HepG2 (cell line): ENCODE data around the gene FNDC10. TPM values are rescaled to one million over a fixed set of nuclear protein-coding genes. Genes with fewer than 3 reads are reported as not detected.

Source experiments
- ATAC-seq: fragments of 200-7000 bp; cut with Tn5 transposase; 3 replicates; pipeline ENCODE4 v1.9.1; 2020; ENCODE audit warnings: mild to moderate bottlenecking, moderate library complexity
- BruUV-seq: library from RNA; stranded (reverse); fragments of 400-500 nt; replicated peaks from 2 replicates; lab custom pipeline; 2021; lab: Mats Ljungman, UMichigan
- CTCF ChIA-PET: fragments of 300-600 bp; formaldehyde crosslinking; extraction: SDS; loops from one replicate; lab custom pipeline; 2021; ENCODE audit warnings: low total read pairs, inconsistent platforms, low intra/inter-chr PET ratio; lab: Yijun Ruan, JAX
- POLR2A ChIA-PET: fragments of 350-600 bp; sonication (Branson Sonifier 250); formaldehyde crosslinking; loops from one replicate; lab custom pipeline; 2020; ENCODE audit warnings: antibody characterized with exemption, inconsistent platforms; lab: Yijun Ruan, JAX
- DNase-seq: peaks from one replicate; pipeline ENCODE4 v3.0.0-alpha.2; 2015; ENCODE audit warnings: low spot score
- FAIRE-seq: peaks from 3 replicates; lab custom pipeline; 2011; peaks lifted over from hg19 to GRCh38; lab: Jason Lieb, UNC
- H2AFZ ChIP-seq: one replicate; pipeline ENCODE4 v1.6.1; 2011; ENCODE audit warnings: low read length, inconsistent platforms
- H3K27ac ChIP-seq: fragments of 300-600 bp; 3 replicates; pipeline ENCODE4 v1.8.0; 2011; ENCODE audit warnings: mixed run types, mild to moderate bottlenecking, mixed read lengths, low read length, inconsistent platforms; ENCODE audit not compliant: insufficient read depth; ENCODE audit errors: extremely low read length
- H3K27me3 ChIP-seq, 2 experiments: fragments of 200-600 bp in 1 of 2; 2 replicates in 1 of 2; 3 replicates in 1 of 2; pipeline versions ENCODE4 v1.6.0 to v1.8.0; 2011; ENCODE audit warnings: low read length in 2 of 2, mild to moderate bottlenecking in 2 of 2, moderate library complexity in 2 of 2, inconsistent platforms in 1 of 2; ENCODE audit not compliant: insufficient read depth in 2 of 2, control insufficient read depth in 1 of 2
- H3K36me3 ChIP-seq, 2 experiments: fragments of 200-600 bp in 1 of 2; replicated peaks in 1 of 2; 2 replicates in 1 of 2; 3 replicates in 1 of 2; pipeline versions ENCODE4 v1.5.1 to v1.8.0; 2011; ENCODE audit warnings: low read length in 2 of 2, inconsistent platforms in 1 of 2; ENCODE audit not compliant: insufficient read depth in 2 of 2, control insufficient read depth in 1 of 2
- H3K4me1 ChIP-seq: 2 replicates; pipeline ENCODE4 v1.5.1; 2012; ENCODE audit warnings: low read length, inconsistent platforms; ENCODE audit not compliant: insufficient read depth
- H3K4me2 ChIP-seq: 2 replicates; pipeline ENCODE4 v1.6.0; 2011; ENCODE audit warnings: low read depth, low read length, inconsistent platforms
- H3K4me3 ChIP-seq, 3 experiments: fragments of 200-600 bp in 1 of 3; sonication (generic), shearing (Covaris generic) in 1 of 3; replicated peaks in 1 of 3; 2 replicates each; pipeline ENCODE4 v1.5.1; 2011 to 2016; ENCODE audit warnings: low read length in 3 of 3, inconsistent platforms in 2 of 3, low read depth in 2 of 3, mild to moderate bottlenecking in 2 of 3, control low read depth in 1 of 3, mixed read lengths in 1 of 3; ENCODE audit not compliant: insufficient read depth in 1 of 3
- H3K79me2 ChIP-seq: one replicate; pipeline ENCODE4 v1.6.1; 2011; ENCODE audit warnings: low read length, inconsistent platforms; ENCODE audit not compliant: insufficient read depth
- H3K9ac ChIP-seq: 2 replicates; pipeline ENCODE4 v1.6.0; 2011; ENCODE audit warnings: mild to moderate bottlenecking, low read depth, low read length, inconsistent platforms; ENCODE audit not compliant: insufficient read depth
- H3K9me3 ChIP-seq: 2 replicates; pipeline ENCODE4 v1.5.1; 2012; ENCODE audit warnings: mild to moderate bottlenecking, low read length
- H4K20me1 ChIP-seq: 2 replicates; pipeline ENCODE4 v1.6.0; 2011; ENCODE audit warnings: inconsistent platforms, mild to moderate bottlenecking, low read length, moderate library complexity; ENCODE audit not compliant: insufficient read depth
- NCOA5 ChIP-seq: sonication (generic); formaldehyde crosslinking; IDR thresholded peaks from 2 replicates; pipeline ENCODE4 v1.4.0; 2020; ENCODE audit warnings: missing genetic modification reagents
- RARA ChIP-seq: IDR thresholded peaks from 2 replicates; pipeline ENCODE4 v1.6.1; 2016; ENCODE audit warnings: missing genetic modification reagents, missing compliant biosample characterization
- SIN3A ChIP-seq: IDR thresholded peaks from 2 replicates; pipeline ENCODE4 v1.6.1; 2011; ENCODE audit warnings: low read depth, mild to moderate bottlenecking, control low read depth, low read length, borderline replicate concordance
- TARDBP ChIP-seq: sonication (generic); formaldehyde crosslinking; IDR thresholded peaks from 2 replicates; pipeline ENCODE4 v1.8.0; 2022; ENCODE audit warnings: mild to moderate bottlenecking, missing genetic modification reagents
- ZNF772 ChIP-seq: sonication (generic); formaldehyde crosslinking; IDR thresholded peaks from 2 replicates; pipeline ENCODE4 v1.5.0; 2020; ENCODE audit warnings: mild to moderate bottlenecking, missing genetic modification reagents
- ZNF776 ChIP-seq: sonication (generic); formaldehyde crosslinking; IDR thresholded peaks from 2 replicates; pipeline ENCODE4 v1.4.0; 2020; ENCODE audit warnings: mild to moderate bottlenecking, missing genetic modification reagents
- ZZZ3 ChIP-seq: sonication (generic); formaldehyde crosslinking; IDR thresholded peaks from 2 replicates; pipeline ENCODE4 v1.4.0; 2020; ENCODE audit warnings: missing genetic modification reagents, mild to moderate bottlenecking, borderline replicate concordance
- WGBS: methylation state at CpG from one replicate; pipeline ENCODE4 v1.1.6; 2017; ENCODE audit warnings: low lambda C conversion rate; 5-methylcytosine and 5-hydroxymethylcytosine counted together
- in situ Hi-C: cut with HindIII; loops from 2 replicates; pipeline ENCODE4 v1.10.0; 2017; ENCODE audit warnings: low pct_unique_long_range_greater_than_20kb; ENCODE audit not compliant: extremely low pct_ligation_motif_present
- intact Hi-C: fragments of 100-400 bp; cut with micrococcal nuclease; formaldehyde crosslinking; loops from one replicate; pipeline ENCODE4 v1.10.0; 2022; ENCODE audit not compliant: unreplicated experiment
- polyA plus RNA-seq, 8 experiments: library from polyadenylated mRNA; depleted of rRNA in 3 of 8; stranded (reverse) in 7 of 8; unstranded in 1 of 8; fragments of >200 nt; fragmentation: Illumina TruSeq in 4 of 8; extraction: Trizol in 4 of 8; gene quantifications; 2 replicates each; pipeline versions ENCODE4 v1.2.1 to v1.2.3, GENCODE V29; 2011 to 2016; ENCODE audit warnings: low read depth in 4 of 8, missing spikeins in 1 of 8, mixed read lengths in 1 of 8; ENCODE audit not compliant: insufficient read depth in 1 of 8
- total RNA-seq, 5 experiments: library from RNA; depleted of rRNA; stranded (reverse); fragments of >200 nt; fragmentation: Illumina TruSeq; extraction: Trizol; gene quantifications; 2 replicates each; pipeline ENCODE4 v1.2.3, GENCODE V29; 2016; ENCODE audit warnings: low read depth in 1 of 5
- TF ChIP-seq, protein P1 (sequence below), 2 experiments: sonication (generic) in 1 of 2; formaldehyde crosslinking in 1 of 2; IDR thresholded peaks; 2 replicates each; pipeline versions ENCODE4 v1.6.1 to v1.9.0; 2014 to 2022; ENCODE audit warnings: antibody characterized with exemption in 1 of 2, borderline replicate concordance in 1 of 2, inconsistent platforms in 1 of 2, low read depth in 1 of 2, missing genetic modification reagents in 1 of 2
- TF ChIP-seq, protein P2 (sequence below): sonication (generic); formaldehyde crosslinking; IDR thresholded peaks from 2 replicates; pipeline ENCODE4 v1.4.0; 2020; ENCODE audit warnings: missing genetic modification reagents, borderline replicate concordance
- TF ChIP-seq, protein P3 (sequence below): sonication (generic); IDR thresholded peaks from 2 replicates; pipeline ENCODE4 v1.6.1; 2016; ENCODE audit warnings: low read depth, borderline replicate concordance

FNDC10 gene
- total and polyA plus RNA-seq, 2 of the 13 experiments (the other 11 are each of a cell fraction or from before 2014, with no cell fraction given): 2.2 to 2.5 TPM

DNA sequence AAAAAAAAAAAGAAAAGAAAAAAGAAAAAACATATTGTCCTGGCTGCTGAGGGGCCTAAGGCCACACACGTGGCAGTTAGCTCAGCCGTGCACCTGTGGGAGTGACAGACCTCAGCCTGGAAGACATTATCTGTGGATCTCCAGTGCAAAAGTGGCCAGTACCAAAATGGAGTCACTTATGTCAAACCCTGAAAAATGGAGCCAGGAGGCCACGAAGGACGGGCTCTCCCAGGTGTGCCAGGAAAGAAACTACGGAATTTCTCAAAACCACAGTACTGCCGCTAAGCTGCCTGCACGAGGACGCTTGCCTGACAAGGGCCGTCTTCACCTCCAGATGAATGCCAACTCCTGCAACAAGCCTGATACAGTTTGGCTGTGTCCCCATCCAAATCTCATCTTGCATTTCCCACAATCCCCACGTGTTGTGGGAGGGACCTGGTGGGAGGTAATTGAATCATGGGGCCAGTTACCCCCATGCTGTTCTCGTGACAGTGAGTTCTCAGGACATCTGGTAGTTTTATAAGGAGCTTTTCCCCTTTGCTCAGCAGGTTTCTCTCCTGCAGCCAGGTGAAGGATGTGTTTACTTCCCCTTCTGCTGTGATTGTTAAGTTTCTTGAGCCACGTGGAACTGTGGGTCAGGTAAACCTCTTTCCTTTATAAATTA, 10.0 kb upstream of the FNDC10 start:
- Histone ChIP-seq H3K36me3 (no peaks in the 10 kb centered on the region), H3K27me3 (no peaks in the 10 kb centered on the region; a peak in 3 of 5 replicates), H3K27ac (no peak overlapping the region), H3K4me1 (peaks cover 35% of the 10 kb centered on the region), H3K4me3 (no peak overlapping the region), H3K9ac (no peak overlapping the region), H3K79me2 (peaks cover 3% of the 10 kb centered on the region), H3K4me2 (no peak overlapping the region), H3K9me3 (no peaks in the 10 kb centered on the region), H2AFZ (no peak overlapping the region), H4K20me1 (peaks cover 1% of the 10 kb centered on the region; the same call in 1 of the 2 replicates)
- in situ Hi-C loops: no loop called here
- WGBS: 87% methylated on average over 11 of the region's 12 CpGs
- FAIRE-seq (no peak), DNase-seq (no peak), ATAC-seq (no peak)
- CTCF ChIA-PET: no interaction called here
- intact Hi-C loops: loop anchor here (5.0 kb wide), 1 partner anchor 33 kb away; no protein-coding TSS in a partner anchor
- BruUV-seq: no TSS peak
- POLR2A ChIA-PET: no interaction called here
- no peak for TF ChIP-seq ZNF776 (CRISPR knock-in tag)
- TF ChIP-seq, protein P1, sequence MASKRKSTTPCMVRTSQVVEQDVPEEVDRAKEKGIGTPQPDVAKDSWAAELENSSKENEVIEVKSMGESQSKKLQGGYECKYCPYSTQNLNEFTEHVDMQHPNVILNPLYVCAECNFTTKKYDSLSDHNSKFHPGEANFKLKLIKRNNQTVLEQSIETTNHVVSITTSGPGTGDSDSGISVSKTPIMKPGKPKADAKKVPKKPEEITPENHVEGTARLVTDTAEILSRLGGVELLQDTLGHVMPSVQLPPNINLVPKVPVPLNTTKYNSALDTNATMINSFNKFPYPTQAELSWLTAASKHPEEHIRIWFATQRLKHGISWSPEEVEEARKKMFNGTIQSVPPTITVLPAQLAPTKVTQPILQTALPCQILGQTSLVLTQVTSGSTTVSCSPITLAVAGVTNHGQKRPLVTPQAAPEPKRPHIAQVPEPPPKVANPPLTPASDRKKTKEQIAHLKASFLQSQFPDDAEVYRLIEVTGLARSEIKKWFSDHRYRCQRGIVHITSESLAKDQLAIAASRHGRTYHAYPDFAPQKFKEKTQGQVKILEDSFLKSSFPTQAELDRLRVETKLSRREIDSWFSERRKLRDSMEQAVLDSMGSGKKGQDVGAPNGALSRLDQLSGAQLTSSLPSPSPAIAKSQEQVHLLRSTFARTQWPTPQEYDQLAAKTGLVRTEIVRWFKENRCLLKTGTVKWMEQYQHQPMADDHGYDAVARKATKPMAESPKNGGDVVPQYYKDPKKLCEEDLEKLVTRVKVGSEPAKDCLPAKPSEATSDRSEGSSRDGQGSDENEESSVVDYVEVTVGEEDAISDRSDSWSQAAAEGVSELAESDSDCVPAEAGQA (IDR thresholded peaks at IDR 0.05; ENCODE audit: low read depth): no peak
- TF ChIP-seq, protein P1 (CRISPR knock-in tag; IDR thresholded peaks at IDR 0.05; ENCODE audit: borderline replicate concordance): no peak
- TF ChIP-seq TARDBP: no peak
- TF ChIP-seq, protein P2, sequence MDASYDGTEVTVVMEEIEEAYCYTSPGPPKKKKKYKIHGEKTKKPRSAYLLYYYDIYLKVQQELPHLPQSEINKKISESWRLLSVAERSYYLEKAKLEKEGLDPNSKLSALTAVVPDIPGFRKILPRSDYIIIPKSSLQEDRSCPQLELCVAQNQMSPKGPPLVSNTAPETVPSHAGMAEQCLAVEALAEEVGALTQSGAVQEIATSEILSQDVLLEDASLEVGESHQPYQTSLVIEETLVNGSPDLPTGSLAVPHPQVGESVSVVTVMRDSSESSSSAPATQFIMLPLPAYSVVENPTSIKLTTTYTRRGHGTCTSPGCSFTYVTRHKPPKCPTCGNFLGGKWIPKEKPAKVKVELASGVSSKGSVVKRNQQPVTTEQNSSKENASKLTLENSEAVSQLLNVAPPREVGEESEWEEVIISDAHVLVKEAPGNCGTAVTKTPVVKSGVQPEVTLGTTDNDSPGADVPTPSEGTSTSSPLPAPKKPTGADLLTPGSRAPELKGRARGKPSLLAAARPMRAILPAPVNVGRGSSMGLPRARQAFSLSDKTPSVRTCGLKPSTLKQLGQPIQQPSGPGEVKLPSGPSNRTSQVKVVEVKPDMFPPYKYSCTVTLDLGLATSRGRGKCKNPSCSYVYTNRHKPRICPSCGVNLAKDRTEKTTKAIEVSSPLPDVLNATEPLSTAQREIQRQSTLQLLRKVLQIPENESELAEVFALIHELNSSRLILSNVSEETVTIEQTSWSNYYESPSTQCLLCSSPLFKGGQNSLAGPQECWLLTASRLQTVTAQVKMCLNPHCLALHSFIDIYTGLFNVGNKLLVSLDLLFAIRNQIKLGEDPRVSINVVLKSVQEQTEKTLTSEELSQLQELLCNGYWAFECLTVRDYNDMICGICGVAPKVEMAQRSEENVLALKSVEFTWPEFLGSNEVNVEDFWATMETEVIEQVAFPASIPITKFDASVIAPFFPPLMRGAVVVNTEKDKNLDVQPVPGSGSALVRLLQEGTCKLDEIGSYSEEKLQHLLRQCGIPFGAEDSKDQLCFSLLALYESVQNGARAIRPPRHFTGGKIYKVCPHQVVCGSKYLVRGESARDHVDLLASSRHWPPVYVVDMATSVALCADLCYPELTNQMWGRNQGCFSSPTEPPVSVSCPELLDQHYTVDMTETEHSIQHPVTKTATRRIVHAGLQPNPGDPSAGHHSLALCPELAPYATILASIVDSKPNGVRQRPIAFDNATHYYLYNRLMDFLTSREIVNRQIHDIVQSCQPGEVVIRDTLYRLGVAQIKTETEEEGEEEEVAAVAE (CRISPR knock-in tag): no peak
- no peak for TF ChIP-seq RARA (CRISPR knock-in tag)
- TF ChIP-seq NCOA5 (CRISPR knock-in tag): no peak
- TF ChIP-seq, protein P3, sequence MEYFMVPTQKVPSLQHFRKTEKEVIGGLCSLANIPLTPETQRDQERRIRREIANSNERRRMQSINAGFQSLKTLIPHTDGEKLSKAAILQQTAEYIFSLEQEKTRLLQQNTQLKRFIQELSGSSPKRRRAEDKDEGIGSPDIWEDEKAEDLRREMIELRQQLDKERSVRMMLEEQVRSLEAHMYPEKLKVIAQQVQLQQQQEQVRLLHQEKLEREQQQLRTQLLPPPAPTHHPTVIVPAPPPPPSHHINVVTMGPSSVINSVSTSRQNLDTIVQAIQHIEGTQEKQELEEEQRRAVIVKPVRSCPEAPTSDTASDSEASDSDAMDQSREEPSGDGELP: no peak
- TF ChIP-seq SIN3A: no peak
- no peak for TF ChIP-seq ZZZ3
- no peak for TF ChIP-seq ZNF772
